ENCODE measurements around the gene GLDN.
"Not testable (repeated sequence)": the region's sequence is repeated elsewhere in the genome, so short reads cannot be mapped to it uniquely, and the experiment has no call there.

DNA sequence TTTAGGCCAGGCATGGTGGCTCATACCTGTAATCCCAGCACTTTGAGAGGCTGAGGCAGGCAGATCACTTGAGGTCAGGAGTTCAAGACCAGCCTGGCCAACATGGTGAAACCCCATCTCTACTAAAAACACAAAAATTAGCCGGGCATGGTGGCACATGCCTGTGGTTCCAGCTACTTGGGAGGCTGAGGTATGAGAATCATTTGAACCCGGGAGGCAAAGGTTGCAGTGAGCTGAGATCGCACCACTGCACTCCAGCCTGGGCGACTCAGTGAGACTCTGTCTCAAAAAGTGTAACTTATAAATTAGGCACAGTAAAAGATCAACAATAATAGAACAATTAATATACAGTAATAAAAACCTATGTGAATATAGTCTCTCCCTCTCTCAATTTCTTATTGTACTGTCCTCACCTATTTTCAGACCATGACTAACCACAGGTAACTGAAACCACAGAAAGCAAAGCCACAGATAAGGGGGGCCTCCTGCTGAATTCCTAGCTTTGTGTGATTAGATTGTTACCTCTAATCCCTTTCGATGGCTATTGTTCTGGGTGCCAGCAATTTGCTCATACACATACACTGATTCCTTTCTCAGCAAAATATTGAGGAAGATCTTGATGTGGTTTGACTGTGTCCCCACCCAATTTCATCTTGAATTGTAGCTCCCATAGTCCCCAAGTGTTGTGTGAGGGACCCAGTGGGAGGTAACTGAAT, 104.7 kb downstream of the GLDN start:
- TF ChIP-seq, protein P1, sequence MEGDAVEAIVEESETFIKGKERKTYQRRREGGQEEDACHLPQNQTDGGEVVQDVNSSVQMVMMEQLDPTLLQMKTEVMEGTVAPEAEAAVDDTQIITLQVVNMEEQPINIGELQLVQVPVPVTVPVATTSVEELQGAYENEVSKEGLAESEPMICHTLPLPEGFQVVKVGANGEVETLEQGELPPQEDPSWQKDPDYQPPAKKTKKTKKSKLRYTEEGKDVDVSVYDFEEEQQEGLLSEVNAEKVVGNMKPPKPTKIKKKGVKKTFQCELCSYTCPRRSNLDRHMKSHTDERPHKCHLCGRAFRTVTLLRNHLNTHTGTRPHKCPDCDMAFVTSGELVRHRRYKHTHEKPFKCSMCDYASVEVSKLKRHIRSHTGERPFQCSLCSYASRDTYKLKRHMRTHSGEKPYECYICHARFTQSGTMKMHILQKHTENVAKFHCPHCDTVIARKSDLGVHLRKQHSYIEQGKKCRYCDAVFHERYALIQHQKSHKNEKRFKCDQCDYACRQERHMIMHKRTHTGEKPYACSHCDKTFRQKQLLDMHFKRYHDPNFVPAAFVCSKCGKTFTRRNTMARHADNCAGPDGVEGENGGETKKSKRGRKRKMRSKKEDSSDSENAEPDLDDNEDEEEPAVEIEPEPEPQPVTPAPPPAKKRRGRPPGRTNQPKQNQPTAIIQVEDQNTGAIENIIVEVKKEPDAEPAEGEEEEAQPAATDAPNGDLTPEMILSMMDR (IDR thresholded peaks at IDR 0.05): not testable (repeated sequence)
- TF ChIP-seq, protein P2, sequence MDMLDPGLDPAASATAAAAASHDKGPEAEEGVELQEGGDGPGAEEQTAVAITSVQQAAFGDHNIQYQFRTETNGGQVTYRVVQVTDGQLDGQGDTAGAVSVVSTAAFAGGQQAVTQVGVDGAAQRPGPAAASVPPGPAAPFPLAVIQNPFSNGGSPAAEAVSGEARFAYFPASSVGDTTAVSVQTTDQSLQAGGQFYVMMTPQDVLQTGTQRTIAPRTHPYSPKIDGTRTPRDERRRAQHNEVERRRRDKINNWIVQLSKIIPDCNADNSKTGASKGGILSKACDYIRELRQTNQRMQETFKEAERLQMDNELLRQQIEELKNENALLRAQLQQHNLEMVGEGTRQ (IDR thresholded peaks at IDR 0.05): not testable (repeated sequence)
- TF ChIP-seq POLR2A (IDR thresholded peaks at IDR 0.05; ENCODE audit: low read length); JUNB (IDR thresholded peaks at IDR 0.05); HDAC2 (IDR thresholded peaks at IDR 0.05); MAFK (IDR thresholded peaks at IDR 0.05; ENCODE audit: partially characterized antibody); JUN (IDR thresholded peaks at IDR 0.05); SMC3 (IDR thresholded peaks at IDR 0.05); MYC (IDR thresholded peaks at IDR 0.05; ENCODE audit: borderline replicate concordance, low read length); FOSL2 (IDR thresholded peaks at IDR 0.05); FOSL2 (CRISPR knock-in tag; IDR thresholded peaks at IDR 0.05): not testable (repeated sequence)
